Adrenal gland (tissue), 12 donors: ENCODE results near the gene CDYL2. TPM values are rescaled to one million over a fixed set of nuclear protein-coding genes. Genes with fewer than 3 reads are reported as not detected.

Source experiments
- DNase-seq, 7 donors: peaks; one replicate each; pipeline ENCODE4 v3.0.0-alpha.2; 2019 to 2020
- H3K27ac ChIP-seq, 5 donors: fragments of 200-600 bp; sonication (generic) in 4 of 5; 1 replicate in 3 of 5; 2 replicates in 2 of 5; pipeline versions ENCODE4 v1.5.1 to v1.8.0; 2016 to 2020; ENCODE audit warnings: mild to moderate bottlenecking in 1 of 5
- H3K27me3 ChIP-seq: fragments of 200-600 bp; 2 replicates; pipeline ENCODE4 v1.8.0; 2021
- H3K36me3 ChIP-seq, 2 donors: fragments of 200-600 bp; replicated peaks in 1 of 2; 1 replicate in 1 of 2; 2 replicates in 1 of 2; pipeline versions ENCODE4 v1.5.1 to v1.8.0; 2018 to 2022
- H3K4me1 ChIP-seq, 2 donors: fragments of 200-600 bp; replicated peaks in 1 of 2; 1 replicate in 1 of 2; 2 replicates in 1 of 2; pipeline versions ENCODE4 v1.5.1 to v1.8.0; 2018 to 2021
- H3K4me3 ChIP-seq, 4 donors: fragments of 200-600 bp; sonication (generic) in 3 of 4; one replicate each; pipeline ENCODE4 v1.5.1; 2016 to 2018
- H3K9me3 ChIP-seq, 3 donors: fragments of 200-600 bp; sonication (generic) in 1 of 3; replicated peaks in 1 of 3; 1 replicate in 2 of 3; 2 replicates in 1 of 3; pipeline versions ENCODE4 v1.5.1 to v1.8.0; 2016 to 2021
- CTCF ChIP-seq, 6 experiments: fragments of 450-650 bp in 4 of 6; fragments of 200-600 bp in 2 of 6; sonication (generic) in 1 of 6; IDR thresholded peaks; 1 replicate in 5 of 6; 2 replicates in 1 of 6; pipeline versions ENCODE4 v1.5.1 to v1.8.0; 2016 to 2021; ENCODE audit warnings: antibody characterized with exemption in 6 of 6, mild to moderate bottlenecking in 2 of 6, moderate library complexity in 1 of 6
- POLR2A ChIP-seq, 2 donors: fragments of 450-650 bp; IDR thresholded peaks; one replicate each; pipeline ENCODE4 v1.6.1; 2017; ENCODE audit warnings: antibody characterized with exemption in 2 of 2, mild to moderate bottlenecking in 2 of 2, moderate library complexity in 1 of 2
- WGBS, 4 donors: extraction: QIAGEN DNeasy Blood & Tissue Kit in 2 of 4; methylation state at CpG; one replicate each; pipeline versions ENCODE4 v1.1.5 to v1.1.7; 2013 to 2017; 5-methylcytosine and 5-hydroxymethylcytosine counted together
- intact Hi-C, 2 donors: fragments of 100-400 bp; cut with DNase I; formaldehyde crosslinking; loops; one replicate each; pipeline versions ENCODE4 v1.14.1 to v1.15.0; 2022 to 2023
- polyA plus RNA-seq, 3 donors: library from polyadenylated mRNA; stranded (reverse); fragments of 200-250 nt in 2 of 3; fragments of 350-450 nt in 1 of 3; fragmentation: Illumina TruSeq in 1 of 3; extraction: RNeasy Lipid Tissue Mini Kit (QIAGEN cat#74804) in 1 of 3; gene quantifications; one replicate each; pipeline ENCODE4 v1.2.3, GENCODE V29; 2013 to 2014
- total RNA-seq, 9 donors: library from RNA; depleted of rRNA in 4 of 9; stranded (reverse); fragments of >200 nt in 4 of 9; fragments of 120-200 nt in 1 of 9; fragmentation: NEBNext Ultra II Directional in 1 of 9; extraction: Animal tissue kit (Norgen Biotek cat#: 25700) in 1 of 9; gene quantifications; one replicate each; pipeline versions ENCODE4 v1.1.0 to v1.2.4, GENCODE V29; 2013 to 2023
- donor health status: healthy with polysubstance abuse.
- donor health status: Bipolar disorder and iron deficiency.
- donor health status: DM: yes; HTN: yes; CAD: no.
- donor health status: DM: no; HTN: no; CAD: no.
- donor health status: DM: no; HTN: no; CAD: no.
- donor health status: DM: yes; HTN: yes; CAD: no.

The CDYL2 gene
- total and polyA plus RNA-seq, 12 donors = 0.61 to 14.0 (median 7.6) TPM

- no peak overlapping the region for H3K27ac ChIP-seq
- H3K36me3 ChIP-seq = no peaks in the 10 kb centered on the region
- no peak overlapping the region for H3K4me3 ChIP-seq
- 51 to 61% (median 59%) methylated on average over 2 of the region's 2 CpGs for WGBS, 4 donors
- TF ChIP-seq POLR2A (IDR thresholded peaks at IDR 0.05) = no peak
- TF ChIP-seq CTCF (IDR thresholded peaks at IDR 0.05) = no peak
- H3K27me3 ChIP-seq = no peaks in the 10 kb centered on the region
- intact Hi-C loops = no loop called here
- no peak for DNase-seq
- no peaks in the 10 kb centered on the region for H3K4me1 ChIP-seq
- H3K9me3 ChIP-seq = no peaks in the 10 kb centered on the region
These were observed 5.0 kb upstream of the CDYL2 start for GRCh38 chr16:80809366-80809765.

GRCh38 chr16:80807906-80808305 lies 3.5 kb upstream of the CDYL2 start:
- H3K4me3 ChIP-seq = no peak overlapping the region
- TF ChIP-seq POLR2A (IDR thresholded peaks at IDR 0.05) (no peak), CTCF (IDR thresholded peaks at IDR 0.05) (no peak)
- no peaks in the 10 kb centered on the region for H3K27me3 ChIP-seq
- whole genome bisulfite sequencing, 4 donors = 74 to 91% (median 83%) methylated on average over 3 of the region's 3 CpGs
- no peaks in the 10 kb centered on the region for H3K36me3 ChIP-seq
- DNase-seq = no peak
- intact Hi-C loops = no loop called here
- H3K9me3 ChIP-seq = no peaks in the 10 kb centered on the region
- H3K27ac ChIP-seq = no peak overlapping the region
- no peaks in the 10 kb centered on the region for H3K4me1 ChIP-seq

- no peak for TF ChIP-seq POLR2A (IDR thresholded peaks at IDR 0.05)
- no peak for TF ChIP-seq CTCF (IDR thresholded peaks at IDR 0.05)
- DNase-seq = peak in 1 of 7 donors; percentile 7
- intact Hi-C loops = no loop called here
- Histone ChIP-seq H3K9me3 (no peaks in the 10 kb centered on the region), H3K4me1 (no peaks in the 10 kb centered on the region), H3K27me3 (no peaks in the 10 kb centered on the region), H3K4me3 (no peak overlapping the region), H3K27ac (no peak overlapping the region), H3K36me3 (no peaks in the 10 kb centered on the region)
- 64 to 80% (median 71%) methylated on average over 5 of the region's 5 CpGs for WGBS, 4 donors
These were observed 2.5 kb upstream of the CDYL2 start for GRCh38 chr16:80806927-80807340.

GRCh38 chr16:80806289-80806688 lies 1.9 kb upstream of the CDYL2 start:
- TF ChIP-seq CTCF (IDR thresholded peaks at IDR 0.05) (no peak), POLR2A (IDR thresholded peaks at IDR 0.05) (no peak)
- intact Hi-C loops = no loop called here
- Histone ChIP-seq H3K36me3 (no peaks in the 10 kb centered on the region), H3K4me1 (no peaks in the 10 kb centered on the region), H3K4me3 (no peak overlapping the region), H3K27me3 (no peaks in the 10 kb centered on the region), H3K9me3 (no peaks in the 10 kb centered on the region), H3K27ac (no peak overlapping the region)
- no peak for DNase-seq
- WGBS, 4 donors = 80 to 100% (median 93%) methylated on average over 1 of the region's 1 CpG
